ENCODE measurements around the gene FBXO3.

- TF ChIP-seq, protein P1, sequence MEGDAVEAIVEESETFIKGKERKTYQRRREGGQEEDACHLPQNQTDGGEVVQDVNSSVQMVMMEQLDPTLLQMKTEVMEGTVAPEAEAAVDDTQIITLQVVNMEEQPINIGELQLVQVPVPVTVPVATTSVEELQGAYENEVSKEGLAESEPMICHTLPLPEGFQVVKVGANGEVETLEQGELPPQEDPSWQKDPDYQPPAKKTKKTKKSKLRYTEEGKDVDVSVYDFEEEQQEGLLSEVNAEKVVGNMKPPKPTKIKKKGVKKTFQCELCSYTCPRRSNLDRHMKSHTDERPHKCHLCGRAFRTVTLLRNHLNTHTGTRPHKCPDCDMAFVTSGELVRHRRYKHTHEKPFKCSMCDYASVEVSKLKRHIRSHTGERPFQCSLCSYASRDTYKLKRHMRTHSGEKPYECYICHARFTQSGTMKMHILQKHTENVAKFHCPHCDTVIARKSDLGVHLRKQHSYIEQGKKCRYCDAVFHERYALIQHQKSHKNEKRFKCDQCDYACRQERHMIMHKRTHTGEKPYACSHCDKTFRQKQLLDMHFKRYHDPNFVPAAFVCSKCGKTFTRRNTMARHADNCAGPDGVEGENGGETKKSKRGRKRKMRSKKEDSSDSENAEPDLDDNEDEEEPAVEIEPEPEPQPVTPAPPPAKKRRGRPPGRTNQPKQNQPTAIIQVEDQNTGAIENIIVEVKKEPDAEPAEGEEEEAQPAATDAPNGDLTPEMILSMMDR (IDR thresholded peaks at IDR 0.05) = no peak
- no peak for TF ChIP-seq POLR2A (IDR thresholded peaks at IDR 0.05)
These were observed 52.3 kb downstream of the FBXO3 start for GRCh38 chr11:33721984-33722383.

Measured in Peyer's patch (tissue), 4 donors.